Dendritic cell treated with granulocyte-macrophage colony-stimulating factor and Interleukin-4, amounts not matched to agents 40 ng/mL and 50 ng/mL, for 4 days (primary cell): ENCODE measurements around the gene ZDHHC1.

Experiments
- H3K27ac Mint-ChIP-seq: one replicate; pipeline ENCODE4 v1.8.0; 2022; ENCODE audit warnings: mild to moderate bottlenecking, mixed read lengths
- H3K27me3 Mint-ChIP-seq: one replicate; pipeline ENCODE4 v1.8.0; 2022; ENCODE audit warnings: mild to moderate bottlenecking, mixed read lengths
- H3K36me3 Mint-ChIP-seq: one replicate; pipeline ENCODE4 v1.8.0; 2022; ENCODE audit warnings: low read depth, mixed read lengths
- H3K4me1 Mint-ChIP-seq: one replicate; pipeline ENCODE4 v1.8.0; 2022; ENCODE audit warnings: low read depth, mixed read lengths
- H3K4me3 Mint-ChIP-seq: one replicate; pipeline ENCODE4 v1.8.0; 2022; ENCODE audit warnings: mild to moderate bottlenecking, moderate library complexity, mixed read lengths
- H3K9me3 Mint-ChIP-seq: one replicate; pipeline ENCODE4 v1.8.0; 2022; ENCODE audit warnings: mixed read lengths
- intact Hi-C: fragments of 100-400 bp; cut with micrococcal nuclease; formaldehyde crosslinking; loops from one replicate; pipeline ENCODE4 v1.15.0; 2022

The ZDHHC1 gene

GRCh38 chr16:67400901-67401300, 15.4 kb downstream of the ZDHHC1 start:
- H3K9me3 Mint-ChIP-seq: no peaks in the 10 kb centered on the region
- peaks cover 54% of the 10 kb centered on the region for H3K27me3 Mint-ChIP-seq
- intact Hi-C loops: no loop called here
- H3K4me1 Mint-ChIP-seq: peaks cover 14% of the 10 kb centered on the region
- no peaks in the 10 kb centered on the region for H3K36me3 Mint-ChIP-seq
- H3K4me3 Mint-ChIP-seq: no peak overlapping the region
- H3K27ac Mint-ChIP-seq: no peak overlapping the region

DNA sequence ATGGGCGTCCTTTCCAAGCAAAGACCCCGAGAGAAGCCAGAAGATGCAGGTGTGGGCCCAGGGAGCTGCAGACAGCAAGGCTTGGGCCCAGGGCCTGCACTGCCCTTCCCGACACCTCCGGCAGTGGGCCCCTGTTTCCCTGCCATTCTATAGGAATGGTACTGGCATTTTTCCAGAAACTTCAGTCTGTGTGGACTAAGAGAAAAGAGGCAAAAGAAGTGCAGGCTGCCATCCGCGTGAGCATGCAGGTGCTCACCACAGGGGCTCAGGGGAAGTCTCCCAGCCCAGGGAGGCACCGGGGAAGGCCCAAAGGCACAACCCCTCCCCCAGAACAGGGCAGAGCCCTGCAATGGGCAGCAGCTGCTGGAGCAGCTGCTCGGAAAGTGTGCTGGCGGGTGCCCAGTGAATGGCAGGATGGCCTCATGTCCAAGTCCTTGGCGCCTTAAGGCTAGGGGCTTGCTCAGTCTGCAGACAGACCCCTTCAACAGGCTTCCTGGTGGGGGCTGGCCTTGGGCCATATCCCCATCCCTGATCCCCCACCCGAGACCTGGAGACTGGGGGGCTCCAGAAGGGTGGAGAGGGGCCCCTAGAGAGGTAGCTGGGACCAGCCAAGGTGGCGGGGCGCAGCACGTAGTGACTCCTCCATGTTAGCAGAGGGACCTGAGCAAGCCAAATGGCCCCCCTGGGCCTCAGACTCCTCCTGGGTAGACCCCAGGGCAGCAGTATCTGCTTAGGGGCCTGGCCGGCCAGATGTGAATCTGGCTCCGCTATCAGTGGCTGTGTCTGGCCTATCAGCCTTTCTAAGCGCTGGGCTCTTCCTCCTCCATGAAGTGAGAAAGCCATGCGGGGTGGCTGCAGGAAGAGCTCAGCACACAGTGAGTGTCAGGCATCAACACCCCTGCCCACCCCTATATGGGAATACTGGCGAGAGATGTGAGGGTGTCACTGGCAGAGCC, 16.2 kb downstream of the ZDHHC1 start:
- H3K9me3 Mint-ChIP-seq: no peaks in the 10 kb centered on the region
- H3K36me3 Mint-ChIP-seq: no peaks in the 10 kb centered on the region
- H3K4me3 Mint-ChIP-seq: no peak overlapping the region
- no peak overlapping the region for H3K27ac Mint-ChIP-seq
- peaks cover 54% of the 10 kb centered on the region for H3K27me3 Mint-ChIP-seq
- H3K4me1 Mint-ChIP-seq: peaks cover 23% of the 10 kb centered on the region
- intact Hi-C loops: no loop called here

DNA sequence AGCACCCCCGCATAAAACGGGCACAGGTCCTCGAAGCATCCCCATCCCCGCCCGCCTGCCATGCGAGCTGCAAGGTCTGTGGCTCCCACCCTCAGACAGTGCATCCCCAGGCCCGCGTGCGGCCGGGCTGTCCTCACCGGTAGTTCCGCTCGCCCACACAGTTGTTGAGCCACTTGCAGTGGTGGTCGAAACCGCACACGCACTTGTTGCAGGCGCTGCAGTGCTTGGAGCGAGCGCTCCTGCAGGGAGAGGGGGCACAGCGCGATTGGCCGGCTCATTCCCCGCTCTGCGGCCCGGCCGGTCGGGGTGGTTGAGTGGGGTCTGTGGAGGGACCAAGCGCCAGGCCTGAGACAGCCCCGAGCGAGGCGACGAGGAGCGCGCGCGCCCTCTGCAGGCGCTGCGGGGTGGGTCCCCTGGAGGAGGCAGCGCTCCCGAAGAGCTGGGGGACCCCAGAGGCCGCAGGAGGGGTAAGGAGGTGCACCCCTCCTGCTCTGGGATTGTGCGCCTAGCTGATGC, 17.0 kb downstream of the ZDHHC1 start:
- Mint-ChIP-seq H3K27me3 (peaks cover 54% of the 10 kb centered on the region), H3K36me3 (no peaks in the 10 kb centered on the region), H3K27ac (no peak overlapping the region), H3K4me1 (peaks cover 28% of the 10 kb centered on the region), H3K9me3 (no peaks in the 10 kb centered on the region), H3K4me3 (no peak overlapping the region)
- intact Hi-C loops: no loop called here

DNA sequence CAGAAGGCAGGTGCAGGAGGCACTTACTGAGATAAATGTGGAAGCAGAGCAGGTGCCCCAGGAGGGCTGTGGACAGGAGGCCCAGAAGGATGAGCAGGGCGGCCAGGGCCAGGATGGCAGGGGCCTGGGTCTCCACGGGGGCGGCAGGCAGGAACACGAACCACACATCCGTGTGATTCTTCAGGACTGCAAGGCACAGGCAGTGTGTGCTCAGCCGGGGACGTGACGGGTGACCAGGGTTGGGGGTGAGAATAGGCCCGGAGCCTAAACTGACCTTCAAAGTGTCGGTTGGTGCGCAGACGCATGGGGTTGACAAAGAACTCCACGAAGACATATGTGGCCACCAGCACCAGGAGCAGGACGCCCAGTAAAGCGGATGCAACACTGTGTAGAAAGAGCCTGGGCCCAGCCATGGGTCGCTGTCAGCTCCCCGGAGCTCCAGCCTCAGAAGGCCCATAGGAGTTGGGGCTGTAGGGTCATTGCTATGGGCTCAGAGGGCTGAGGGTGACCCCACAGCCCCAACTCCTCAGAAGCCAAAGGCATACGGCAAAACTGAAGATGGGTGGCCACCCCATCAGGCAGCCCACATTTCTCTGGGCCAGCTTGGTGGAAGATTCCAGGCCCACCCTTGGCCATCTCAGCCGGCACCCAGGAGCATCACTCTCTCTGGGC, 17.6 kb downstream of the ZDHHC1 start:
- intact Hi-C loops: no loop called here
- Mint-ChIP-seq H3K27ac (no peak overlapping the region), H3K4me1 (peaks cover 34% of the 10 kb centered on the region), H3K36me3 (no peaks in the 10 kb centered on the region), H3K4me3 (no peak overlapping the region), H3K9me3 (no peaks in the 10 kb centered on the region), H3K27me3 (peaks cover 57% of the 10 kb centered on the region)

DNA sequence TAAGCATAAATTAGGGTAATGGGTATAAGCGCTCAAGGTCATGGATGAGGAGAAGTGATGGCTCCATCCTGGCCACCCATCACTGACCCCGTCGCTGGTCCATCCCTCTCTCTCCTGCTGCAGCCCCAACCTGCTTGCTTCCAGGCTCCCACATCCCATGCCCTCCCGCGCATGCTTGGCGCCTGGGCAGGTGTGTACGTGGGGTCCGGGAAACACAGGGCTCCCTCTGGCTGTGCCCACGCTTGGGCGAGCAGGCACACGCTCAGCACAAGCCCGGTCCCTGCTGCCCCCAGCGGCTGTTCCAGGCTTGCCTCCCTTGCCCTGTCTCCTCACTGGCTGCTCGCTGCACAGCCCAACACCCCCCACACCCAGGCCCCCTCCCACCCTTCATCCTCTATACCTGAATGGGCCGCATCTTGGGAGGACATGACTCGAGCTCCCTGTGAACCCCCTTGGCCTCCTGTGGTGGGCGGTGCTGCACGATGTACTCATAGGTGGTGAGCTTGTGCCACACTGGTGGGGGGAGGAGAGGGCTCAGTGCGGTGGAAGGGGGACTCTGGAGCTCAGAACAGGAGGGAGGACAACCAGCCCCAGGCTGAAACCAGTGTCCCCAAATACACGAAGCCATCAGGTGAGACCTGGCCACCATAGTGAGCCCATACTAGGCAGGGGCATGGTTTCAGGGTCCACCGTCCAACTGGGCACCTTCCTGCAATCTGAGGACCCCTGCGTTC, 18.3 kb downstream of the ZDHHC1 start:
- Mint-ChIP-seq H3K4me3 (no peak overlapping the region), H3K27ac (no peak overlapping the region), H3K36me3 (no peaks in the 10 kb centered on the region), H3K9me3 (no peaks in the 10 kb centered on the region), H3K4me1 (peaks cover 41% of the 10 kb centered on the region), H3K27me3 (peaks cover 60% of the 10 kb centered on the region)
- intact Hi-C loops: no loop called here

DNA sequence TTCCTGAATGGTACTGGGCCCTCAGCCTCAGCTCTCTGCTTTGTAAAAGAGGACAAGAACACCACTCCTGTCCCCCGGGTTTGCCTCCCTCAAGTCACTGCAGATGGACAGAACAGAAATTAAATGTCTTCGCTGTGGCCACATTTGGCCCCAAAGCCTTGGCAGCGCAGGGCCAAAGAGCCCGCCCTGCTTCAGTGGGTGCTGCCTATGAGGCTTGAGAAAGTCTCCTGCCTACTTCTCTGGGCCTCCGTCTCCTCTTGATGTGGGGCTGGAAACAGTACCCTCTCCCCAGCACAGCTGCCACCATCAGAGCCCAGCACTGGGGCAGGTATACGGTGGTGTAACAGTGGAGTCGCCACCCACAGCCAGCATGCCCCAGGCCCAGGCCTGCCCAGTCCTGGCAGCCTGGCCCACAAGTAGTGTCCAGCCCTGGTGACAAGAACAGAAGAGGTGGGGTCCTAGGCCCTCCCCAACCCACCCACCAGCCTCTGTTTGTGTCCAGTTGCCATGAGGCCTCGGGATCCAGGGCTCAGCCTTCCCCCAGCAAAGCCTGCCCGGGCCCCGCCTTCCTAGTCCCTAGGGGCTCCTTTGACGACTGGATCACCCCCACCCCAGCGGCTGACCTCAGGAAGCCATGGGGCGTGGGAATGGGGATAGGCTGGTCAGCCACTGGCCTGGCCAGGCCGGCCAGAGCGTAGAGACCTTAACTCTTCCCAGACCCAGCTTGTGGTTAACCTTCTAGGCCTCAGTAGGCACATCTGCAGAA, 19.1 kb downstream of the ZDHHC1 start:
- Mint-ChIP-seq H3K4me3 (no peak overlapping the region), H3K36me3 (no peaks in the 10 kb centered on the region), H3K27ac (no peak overlapping the region), H3K4me1 (peaks cover 49% of the 10 kb centered on the region), H3K9me3 (no peaks in the 10 kb centered on the region), H3K27me3 (peaks cover 63% of the 10 kb centered on the region)
- intact Hi-C loops: no loop called here

GRCh38 chr16:67396159-67397035, 19.9 kb downstream of the ZDHHC1 start:
- no peak overlapping the region for H3K27ac Mint-ChIP-seq
- H3K9me3 Mint-ChIP-seq: no peaks in the 10 kb centered on the region
- H3K27me3 Mint-ChIP-seq: peaks cover 65% of the 10 kb centered on the region
- H3K36me3 Mint-ChIP-seq: no peaks in the 10 kb centered on the region
- H3K4me1 Mint-ChIP-seq: peaks cover 57% of the 10 kb centered on the region
- intact Hi-C loops: no loop called here
- H3K4me3 Mint-ChIP-seq: no peak overlapping the region

GRCh38 chr16:67395458-67396158, 20.7 kb downstream of the ZDHHC1 start:
- no peaks in the 10 kb centered on the region for H3K9me3 Mint-ChIP-seq
- intact Hi-C loops: no loop called here
- no peak overlapping the region for H3K4me3 Mint-ChIP-seq
- peaks cover 65% of the 10 kb centered on the region for H3K4me1 Mint-ChIP-seq
- H3K36me3 Mint-ChIP-seq: no peaks in the 10 kb centered on the region
- peak overlapping the region; percentile 63 for H3K27ac Mint-ChIP-seq
- peaks cover 65% of the 10 kb centered on the region for H3K27me3 Mint-ChIP-seq

- Mint-ChIP-seq H3K9me3 (no peaks in the 10 kb centered on the region), H3K36me3 (no peaks in the 10 kb centered on the region), H3K4me3 (peak overlapping the region; percentile 28), H3K4me1 (peaks cover 70% of the 10 kb centered on the region), H3K27me3 (peaks cover 65% of the 10 kb centered on the region), H3K27ac (peak overlapping the region; percentile 63)
- intact Hi-C loops: no loop called here
Measured at GRCh38 chr16:67395105-67395457, 21.2 kb downstream of the ZDHHC1 start.

DNA sequence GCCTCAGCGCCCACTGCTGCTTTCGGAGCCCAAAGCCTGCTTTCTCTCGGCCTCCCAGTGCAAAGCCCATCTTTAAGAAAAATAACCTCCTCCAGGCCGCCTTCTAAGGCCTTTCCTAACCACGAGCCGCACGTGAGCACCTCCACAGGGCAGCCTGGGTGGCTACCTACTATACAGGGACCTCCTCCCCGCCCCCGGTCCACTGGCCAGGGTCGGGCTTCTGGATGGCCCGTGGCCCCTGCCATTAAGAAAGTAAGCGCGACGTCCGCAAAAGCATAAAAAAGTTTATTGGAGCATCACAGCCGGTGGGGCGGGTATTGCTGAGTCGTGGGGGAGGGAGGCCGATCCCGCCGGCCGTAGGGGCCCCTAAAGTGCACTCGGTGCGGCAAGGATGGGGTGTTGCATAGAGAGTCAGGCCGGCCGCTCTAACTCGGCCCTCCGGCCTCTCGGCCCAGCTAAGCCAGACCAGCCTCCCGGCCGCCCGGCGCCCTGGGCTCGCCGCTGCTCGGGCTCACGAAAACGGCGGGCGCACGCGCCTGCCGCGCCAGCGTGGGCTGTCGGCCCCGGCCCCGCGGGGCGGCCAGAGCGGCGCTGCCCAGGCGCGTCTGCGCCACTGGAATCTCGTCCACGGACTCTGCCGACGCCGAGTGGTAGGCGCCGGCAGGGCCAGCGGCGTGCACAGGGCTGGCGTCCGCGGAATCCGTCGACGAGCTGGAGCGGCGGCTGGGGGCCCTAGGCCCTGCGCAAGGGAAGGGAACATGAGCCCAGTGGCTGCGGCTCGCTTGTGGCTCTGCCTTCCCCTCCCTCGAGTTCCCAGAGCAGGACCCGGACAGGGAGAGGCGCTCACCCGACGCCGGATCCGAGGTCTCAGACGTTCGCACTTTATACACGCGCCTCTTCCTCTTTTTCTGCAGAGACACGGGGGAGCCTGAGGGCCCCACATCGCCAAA, 21.8 kb downstream of the ZDHHC1 start:
- peak overlapping the region; percentile 63 for H3K27ac Mint-ChIP-seq
- H3K9me3 Mint-ChIP-seq: no peaks in the 10 kb centered on the region
- peaks cover 65% of the 10 kb centered on the region for H3K27me3 Mint-ChIP-seq
- peak overlapping the region; percentile 28 for H3K4me3 Mint-ChIP-seq
- no peaks in the 10 kb centered on the region for H3K36me3 Mint-ChIP-seq
- intact Hi-C loops: loop anchor here (5.0 kb wide), 1 partner anchor 117 kb away; the partner anchor contains the start of gene PLEKHG4
- H3K4me1 Mint-ChIP-seq: peaks cover 74% of the 10 kb centered on the region

DNA sequence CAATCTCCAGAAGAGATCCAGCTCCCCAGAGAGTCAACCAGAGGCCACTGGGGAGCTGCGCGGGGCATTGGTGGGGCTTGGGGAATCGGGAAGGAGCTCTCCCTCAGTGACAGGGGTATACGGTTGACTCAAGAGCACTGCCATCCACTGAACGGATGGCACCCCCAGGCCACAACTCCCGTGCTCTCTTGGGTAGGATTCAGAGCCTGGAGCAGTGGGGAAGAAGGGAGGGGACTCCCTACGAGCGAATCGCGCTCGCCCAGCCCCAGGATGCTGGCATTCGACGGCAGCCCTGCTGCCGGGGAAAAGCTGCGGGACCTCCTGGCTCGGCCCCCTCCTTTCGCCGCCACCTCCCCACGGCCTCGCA, 22.5 kb downstream of the ZDHHC1 start:
- Mint-ChIP-seq H3K4me3 (peak overlapping the region; percentile 53), H3K36me3 (no peaks in the 10 kb centered on the region), H3K4me1 (peaks cover 72% of the 10 kb centered on the region), H3K9me3 (no peaks in the 10 kb centered on the region), H3K27me3 (peaks cover 64% of the 10 kb centered on the region), H3K27ac (no peak overlapping the region)
- intact Hi-C loops: loop anchor here (5.0 kb wide), 1 partner anchor 116 kb away; the partner anchor contains the start of gene PLEKHG4
